K562 (cell line): Measurements from ENCODE around the gene ZSCAN22. TPM values are rescaled to one million over a fixed set of nuclear protein-coding genes. Genes with fewer than 3 reads are reported as not detected.

Source experiments
- AFF1 ChIP-seq, 2 experiments: fragments of 450-650 bp; IDR thresholded peaks; 2 replicates each; pipeline ENCODE4 v1.6.1; 2018; ENCODE audit warnings: mild to moderate bottlenecking in 2 of 2, low read depth in 1 of 2; ENCODE audit not compliant: partially characterized antibody in 2 of 2
- AFF4 ChIP-seq: sonication (generic); formaldehyde crosslinking; IDR thresholded peaks from 2 replicates; pipeline ENCODE4 v1.8.0; 2023; ENCODE audit warnings: mild to moderate bottlenecking, missing genetic modification reagents
- ARID1B ChIP-seq: fragments of 450-650 bp; IDR thresholded peaks from 2 replicates; pipeline ENCODE4 v1.6.1; 2016; ENCODE audit warnings: antibody characterized with exemption, mild to moderate bottlenecking, inconsistent platforms
- ELF4 ChIP-seq: fragments of 450-650 bp; formaldehyde crosslinking; IDR thresholded peaks from 2 replicates; pipeline ENCODE4 v1.4.0; 2022; ENCODE audit warnings: missing genetic modification characterization
- ESRRA ChIP-seq: fragments of 450-650 bp; IDR thresholded peaks from 2 replicates; pipeline ENCODE4 v1.6.1; 2014; ENCODE audit warnings: low read depth, mild to moderate bottlenecking, moderate library complexity, borderline replicate concordance
- GABPB1 ChIP-seq: sonication (generic); formaldehyde crosslinking; IDR thresholded peaks from 2 replicates; pipeline ENCODE4 v1.8.0; 2022; ENCODE audit warnings: mild to moderate bottlenecking, missing genetic modification reagents
- GTF2F1 ChIP-seq: IDR thresholded peaks from 2 replicates; pipeline ENCODE4 v1.6.1; 2011; ENCODE audit warnings: low read depth, low read length, improper control_type of control experiment
- KLF1 ChIP-seq: fragments of 450-650 bp; IDR thresholded peaks from 2 replicates; pipeline ENCODE4 v1.6.1; 2016; ENCODE audit warnings: missing genetic modification characterization, missing compliant biosample characterization
- PREB ChIP-seq: sonication (generic); formaldehyde crosslinking; IDR thresholded peaks from 2 replicates; pipeline ENCODE4 v1.8.1; 2023; ENCODE audit warnings: mild to moderate bottlenecking, missing genetic modification reagents
- SREBF1 ChIP-seq: fragments of 150-350 bp; IDR thresholded peaks from 2 replicates; pipeline ENCODE4 v1.6.1; 2014; ENCODE audit warnings: antibody characterized with exemption, low read depth, low read length, borderline replicate concordance
- WHSC1 ChIP-seq: IDR thresholded peaks from one replicate; pipeline ENCODE4 v1.6.1; 2012; ENCODE audit warnings: low read length, control low read depth, inconsistent platforms
- ZBTB1 ChIP-seq: sonication (generic); formaldehyde crosslinking; IDR thresholded peaks from 2 replicates; pipeline ENCODE4 v1.8.1; 2023; ENCODE audit warnings: missing genetic modification reagents, low read depth, mild to moderate bottlenecking, borderline replicate concordance
- ZNF224 ChIP-seq: sonication (generic); formaldehyde crosslinking; IDR thresholded peaks from 2 replicates; pipeline ENCODE4 v1.8.0; 2022; ENCODE audit warnings: mild to moderate bottlenecking, missing genetic modification reagents
- ZNF311 ChIP-seq: fragments of 250-450 bp; sonication (Bioruptor Pico); IDR thresholded peaks from 2 replicates; pipeline ENCODE4 v1.4.0; 2020; ENCODE audit warnings: mild to moderate bottlenecking, moderate library complexity
- ZNF324 ChIP-seq: fragments of 250-450 bp; sonication (Bioruptor Pico); IDR thresholded peaks from 2 replicates; pipeline ENCODE4 v1.4.0; 2020; ENCODE audit warnings: mild to moderate bottlenecking
- ZNF395 ChIP-seq: fragments of 200-800 bp; sonication (Bioruptor generic); IDR thresholded peaks from 2 replicates; pipeline ENCODE4 v1.6.1; 2017; ENCODE audit warnings: missing genetic modification characterization, missing compliant biosample characterization
- ZNF436 ChIP-seq: fragments of 250-450, 450-650 bp; sonication (Bioruptor Pico); formaldehyde crosslinking; IDR thresholded peaks from 2 replicates; pipeline ENCODE4 v1.7.0; 2020; ENCODE audit warnings: mild to moderate bottlenecking
- polyA plus RNA-seq, 8 experiments: library from polyadenylated mRNA; depleted of rRNA in 4 of 8; stranded (reverse) in 5 of 8; unstranded in 3 of 8; fragments of >200 nt; fragmentation: Nextera tagmentation in 2 of 8; fragmentation: Illumina TruSeq in 1 of 8; extraction: Ambion mirVana in 2 of 8; extraction: Trizol in 1 of 8; gene quantifications; 2 replicates each; pipeline versions ENCODE4 v1.2.1 to v1.2.3, GENCODE V29; 2011 to 2014; ENCODE audit warnings: inconsistent platforms in 1 of 8, missing spikeins in 1 of 8
- total RNA-seq, 7 experiments: library from RNA; depleted of rRNA in 6 of 7; stranded (reverse); fragments of >200 nt in 6 of 7; fragmentation: Illumina TruSeq in 2 of 7; extraction: Trizol in 2 of 7; gene quantifications; 2 replicates each; pipeline versions ENCODE4 v1.2.1 to v1.2.3, GENCODE V29; 2011 to 2021; ENCODE audit warnings: low replicate concordance in 1 of 7

The ZSCAN22 gene
- total and polyA plus RNA-seq, 9 of the 15 experiments (the other 6 are each of a cell fraction or from before 2014, with no cell fraction given) = 0.98 to 5.3 (median 3.0) TPM

- TF ChIP-seq PREB (no peak), SREBF1 (no peak), AFF1 (IDR thresholded peaks at IDR 0.05; ENCODE audit: low read depth in 1 of 2, partially characterized antibody in 2 of 2) (no peak), ZNF324 (no peak), GABPB1 (peak; percentile 60), ZNF436 (CRISPR knock-in tag) (no peak), ARID1B (no peak), AFF4 (CRISPR knock-in tag) (no peak), ESRRA (no peak), ZNF311 (CRISPR knock-in tag) (no peak), KLF1 (tag) (peak; percentile 63; the same call in 1 of the 2 replicates), ELF4 (CRISPR knock-in tag) (no peak), GTF2F1 (no peak), ZNF224 (CRISPR knock-in tag) (no peak), WHSC1 (no peak), ZNF395 (CRISPR knock-in tag) (no peak), ZBTB1 (no peak)
Observed at GRCh38 chr19:58346961-58347929, 20.5 kb downstream of the ZSCAN22 start (continued).
